Parathyroid adenoma (tissue), 2 donors: Measurements from ENCODE around the gene TYRP1.

Experiments
- H2AFZ ChIP-seq: fragments of 300-600 bp; sonication (generic); one replicate; pipeline ENCODE4 v1.7.0; 2017; ENCODE audit warnings: antibody characterized with exemption, mild to moderate bottlenecking
- H3K27ac ChIP-seq: fragments of 300-600 bp; sonication (generic); one replicate; pipeline ENCODE4 v1.7.0; 2017
- H3K27me3 ChIP-seq: fragments of 300-600 bp; sonication (generic); one replicate; pipeline ENCODE4 v1.7.0; 2017; ENCODE audit warnings: low read length; ENCODE audit not compliant: control insufficient read depth, insufficient read depth
- H3K36me3 ChIP-seq: fragments of 300-600 bp; sonication (generic); one replicate; pipeline ENCODE4 v1.7.0; 2017; ENCODE audit warnings: low read length; ENCODE audit not compliant: control insufficient read depth, insufficient read depth
- H3K4me1 ChIP-seq: fragments of 300-600 bp; sonication (generic); one replicate; pipeline ENCODE4 v1.7.0; 2017; ENCODE audit warnings: control low read depth
- H3K4me2 ChIP-seq: fragments of 300-600 bp; sonication (generic); one replicate; pipeline ENCODE4 v1.7.0; 2017; ENCODE audit warnings: low read length
- H3K4me3 ChIP-seq: fragments of 300-600 bp; sonication (generic); one replicate; pipeline ENCODE4 v1.7.0; 2017; ENCODE audit warnings: low read depth, low read length
- H3K79me2 ChIP-seq: fragments of 300-600 bp; sonication (generic); one replicate; pipeline ENCODE4 v1.7.0; 2017; ENCODE audit warnings: control low read depth
- H3K9ac ChIP-seq: fragments of 300-600 bp; sonication (generic); one replicate; pipeline ENCODE4 v1.7.0; 2017; ENCODE audit warnings: mild to moderate bottlenecking
- H3K9me3 ChIP-seq: fragments of 300-600 bp; sonication (generic); one replicate; pipeline ENCODE4 v1.7.0; 2017; ENCODE audit warnings: low read length; ENCODE audit not compliant: control insufficient read depth
- TF ChIP-seq, protein P1 (sequence below): fragments of 300-600 bp; sonication (generic); IDR thresholded peaks from one replicate; pipeline ENCODE4 v1.7.0; 2017; ENCODE audit warnings: antibody characterized with exemption, mild to moderate bottlenecking
- donor health status: primary hyperparathyroidism.

Gene TYRP1

GRCh38 chr9:12722131-12722530 lies 28.9 kb downstream of the TYRP1 start:
- H3K9me3 ChIP-seq, result no peaks in the 10 kb centered on the region
- H3K36me3 ChIP-seq, result no peaks in the 10 kb centered on the region
- H3K27me3 ChIP-seq, result no peaks in the 10 kb centered on the region
- H3K9ac ChIP-seq, result no peak overlapping the region
- no peaks in the 10 kb centered on the region for H3K79me2 ChIP-seq
- TF ChIP-seq, protein P1, sequence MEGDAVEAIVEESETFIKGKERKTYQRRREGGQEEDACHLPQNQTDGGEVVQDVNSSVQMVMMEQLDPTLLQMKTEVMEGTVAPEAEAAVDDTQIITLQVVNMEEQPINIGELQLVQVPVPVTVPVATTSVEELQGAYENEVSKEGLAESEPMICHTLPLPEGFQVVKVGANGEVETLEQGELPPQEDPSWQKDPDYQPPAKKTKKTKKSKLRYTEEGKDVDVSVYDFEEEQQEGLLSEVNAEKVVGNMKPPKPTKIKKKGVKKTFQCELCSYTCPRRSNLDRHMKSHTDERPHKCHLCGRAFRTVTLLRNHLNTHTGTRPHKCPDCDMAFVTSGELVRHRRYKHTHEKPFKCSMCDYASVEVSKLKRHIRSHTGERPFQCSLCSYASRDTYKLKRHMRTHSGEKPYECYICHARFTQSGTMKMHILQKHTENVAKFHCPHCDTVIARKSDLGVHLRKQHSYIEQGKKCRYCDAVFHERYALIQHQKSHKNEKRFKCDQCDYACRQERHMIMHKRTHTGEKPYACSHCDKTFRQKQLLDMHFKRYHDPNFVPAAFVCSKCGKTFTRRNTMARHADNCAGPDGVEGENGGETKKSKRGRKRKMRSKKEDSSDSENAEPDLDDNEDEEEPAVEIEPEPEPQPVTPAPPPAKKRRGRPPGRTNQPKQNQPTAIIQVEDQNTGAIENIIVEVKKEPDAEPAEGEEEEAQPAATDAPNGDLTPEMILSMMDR, result no peak
- no peaks in the 10 kb centered on the region for H3K4me1 ChIP-seq
- H3K27ac ChIP-seq, result no peak overlapping the region
- no peak overlapping the region for H3K4me2 ChIP-seq
- H2AFZ ChIP-seq, result no peak overlapping the region
- no peak overlapping the region for H3K4me3 ChIP-seq

DNA sequence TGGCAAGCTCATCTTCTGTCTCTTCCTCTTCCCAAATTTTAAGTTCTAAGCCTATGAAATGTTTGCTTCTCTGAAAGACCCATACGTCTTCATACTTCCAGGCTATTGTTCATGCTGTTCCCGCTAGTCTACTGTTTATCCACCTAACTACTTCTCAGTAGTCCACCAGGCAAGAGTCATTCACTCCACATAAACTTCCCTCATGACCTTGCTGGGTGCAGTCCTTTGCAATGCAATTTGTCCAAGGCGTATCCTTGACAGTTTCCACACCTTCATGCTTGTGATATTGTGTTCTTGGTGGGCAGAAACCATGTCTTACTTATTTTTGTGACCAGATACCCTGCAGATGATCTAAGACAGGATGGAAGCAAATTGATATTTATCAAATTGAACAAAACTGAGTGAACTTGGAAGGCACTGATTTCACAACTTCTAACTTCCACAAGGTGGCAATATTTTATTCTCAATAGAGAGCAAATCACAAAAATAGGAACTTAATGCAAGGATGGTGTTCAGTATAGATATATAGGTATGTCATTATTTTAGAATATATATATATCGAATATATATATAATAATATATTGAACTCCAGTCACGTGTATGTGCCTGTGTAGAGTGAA lies 30.3 kb downstream of the TYRP1 start:
- Histone ChIP-seq H3K4me3 (no peak overlapping the region), H3K79me2 (no peaks in the 10 kb centered on the region), H3K4me2 (no peak overlapping the region), H3K36me3 (no peaks in the 10 kb centered on the region), H3K27me3 (no peaks in the 10 kb centered on the region), H2AFZ (no peak overlapping the region), H3K9ac (no peak overlapping the region), H3K27ac (no peak overlapping the region), H3K4me1 (no peaks in the 10 kb centered on the region), H3K9me3 (no peaks in the 10 kb centered on the region)
- TF ChIP-seq, protein P1, result no peak

- no peaks in the 10 kb centered on the region for H3K9me3 ChIP-seq
- TF ChIP-seq, protein P1, result no peak
- no peak overlapping the region for H3K4me2 ChIP-seq
- H3K9ac ChIP-seq, result no peak overlapping the region
- H3K27ac ChIP-seq, result no peak overlapping the region
- H3K4me1 ChIP-seq, result no peaks in the 10 kb centered on the region
- no peaks in the 10 kb centered on the region for H3K36me3 ChIP-seq
- no peak overlapping the region for H2AFZ ChIP-seq
- H3K79me2 ChIP-seq, result no peaks in the 10 kb centered on the region
- no peak overlapping the region for H3K4me3 ChIP-seq
- no peaks in the 10 kb centered on the region for H3K27me3 ChIP-seq
Measured at GRCh38 chr9:12726795-12727194, 33.6 kb downstream of the TYRP1 start.

- H3K27me3 ChIP-seq, result no peaks in the 10 kb centered on the region
- no peaks in the 10 kb centered on the region for H3K79me2 ChIP-seq
- TF ChIP-seq, protein P1, result no peak
- H3K36me3 ChIP-seq, result no peaks in the 10 kb centered on the region
- no peak overlapping the region for H3K9ac ChIP-seq
- H3K4me1 ChIP-seq, result no peaks in the 10 kb centered on the region
- H2AFZ ChIP-seq, result no peak overlapping the region
- H3K4me2 ChIP-seq, result no peak overlapping the region
- no peak overlapping the region for H3K27ac ChIP-seq
- H3K9me3 ChIP-seq, result no peaks in the 10 kb centered on the region
- H3K4me3 ChIP-seq, result no peak overlapping the region
Measured at GRCh38 chr9:12730198-12730597, 37.0 kb downstream of the TYRP1 start.

DNA sequence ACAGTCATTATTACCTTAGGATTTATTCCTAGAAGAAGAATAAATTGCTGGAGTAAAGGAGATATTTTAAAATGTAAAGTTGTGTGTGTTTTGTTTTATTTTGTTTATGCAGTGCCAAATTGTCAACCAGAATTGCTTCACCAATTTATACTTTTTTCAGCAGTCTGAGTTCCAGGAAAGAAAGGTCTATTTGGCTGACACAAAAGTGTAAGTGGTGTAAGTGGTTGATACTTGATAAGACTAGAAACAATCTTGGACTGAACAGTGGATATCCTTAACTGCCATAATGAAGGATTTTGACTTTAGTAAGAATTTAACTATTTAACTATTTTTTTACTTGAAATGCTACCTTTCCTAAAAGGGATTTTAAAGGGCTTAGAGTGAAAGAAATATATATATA lies 37.7 kb downstream of the TYRP1 start:
- no peak overlapping the region for H3K4me2 ChIP-seq
- no peaks in the 10 kb centered on the region for H3K9me3 ChIP-seq
- H2AFZ ChIP-seq, result no peak overlapping the region
- H3K27ac ChIP-seq, result no peak overlapping the region
- TF ChIP-seq, protein P1, result no peak
- no peaks in the 10 kb centered on the region for H3K36me3 ChIP-seq
- H3K27me3 ChIP-seq, result no peaks in the 10 kb centered on the region
- no peak overlapping the region for H3K4me3 ChIP-seq
- no peaks in the 10 kb centered on the region for H3K79me2 ChIP-seq
- H3K4me1 ChIP-seq, result no peaks in the 10 kb centered on the region
- H3K9ac ChIP-seq, result no peak overlapping the region
